Embryonic facial prominence (tissue), 1 donor: ENCODE measurements around the gene SIGLEC14.

Experiments
- DNase-seq: peaks from one replicate; pipeline ENCODE4 v3.0.0-alpha.2; 2016; ENCODE audit errors: extremely low spot score

SIGLEC14 gene

GRCh38 chr19:51621178-51621577 is 25.4 kb downstream of the SIGLEC14 start:
- no peak for DNase-seq

- DNase-seq = no peak
Measured at GRCh38 chr19:51615991-51616390, 30.6 kb downstream of the SIGLEC14 start.

GRCh38 chr19:51614789-51615188 is 31.8 kb downstream of the SIGLEC14 start:
- DNase-seq = no peak

GRCh38 chr19:51610576-51610975 is 36.0 kb downstream of the SIGLEC14 start:
- no peak for DNase-seq

- no peak for DNase-seq
Measured at GRCh38 chr19:51607920-51608562, 38.6 kb downstream of the SIGLEC14 start.

GRCh38 chr19:51607077-51607476 is 39.5 kb downstream of the SIGLEC14 start:
- DNase-seq = no peak

GRCh38 chr19:51602189-51602854 is 44.3 kb downstream of the SIGLEC14 start:
- DNase-seq = no peak

- DNase-seq = no peak
Measured at GRCh38 chr19:51600940-51601580, 45.6 kb downstream of the SIGLEC14 start.

GRCh38 chr19:51599084-51599483 is 47.5 kb downstream of the SIGLEC14 start:
- no peak for DNase-seq

- DNase-seq = no peak
Measured at GRCh38 chr19:51598159-51598915, 48.3 kb downstream of the SIGLEC14 start.

- no peak for DNase-seq
Measured at GRCh38 chr19:51595190-51596175, 51.1 kb downstream of the SIGLEC14 start.

GRCh38 chr19:51594774-51595109 is 51.9 kb downstream of the SIGLEC14 start:
- DNase-seq = no peak

- DNase-seq = peak; percentile 92
Measured at GRCh38 chr19:51593969-51594773, 52.5 kb downstream of the SIGLEC14 start.

GRCh38 chr19:51593138-51593890 is 53.3 kb downstream of the SIGLEC14 start:
- DNase-seq = no peak
